Measurements from ENCODE around the gene MRS2. TPM values are rescaled to one million over a fixed set of nuclear protein-coding genes. Genes with fewer than 3 reads are reported as not detected.

MRS2 gene
- total and polyA plus RNA-seq, 9 of the 15 experiments (the other 6 are each of a cell fraction or from before 2014, with no cell fraction given) = 14.6 to 57.9 (median 48.1) TPM

GRCh38 chr6:24445704-24446103 lies 43.0 kb downstream of the MRS2 start:
- Histone ChIP-seq H3K27me3 (ENCODE audit: control insufficient read depth in 2 of 2, insufficient read depth in 2 of 2, low read length in 2 of 2) (no peaks in the 10 kb centered on the region), H3K4me2 (ENCODE audit: insufficient read depth, low read length) (no peak overlapping the region), H3K36me3 (ENCODE audit: control insufficient read depth, insufficient read depth, low read length) (no peaks in the 10 kb centered on the region), H3K9me3 (replicated peaks; ENCODE audit: control insufficient read depth, insufficient read depth, low read depth, low read length) (no peaks in the 10 kb centered on the region), H2AFZ (ENCODE audit: low read depth, low read length) (no peak overlapping the region), H3K4me1 (replicated peaks in 1 of 2; ENCODE audit: control insufficient read depth in 2 of 2, insufficient read depth in 2 of 2, low read length in 2 of 2) (peaks cover 3% of the 10 kb centered on the region in 2 experiments; a peak in 2 of 5 replicates), H3K79me2 (ENCODE audit: control insufficient read depth, insufficient read depth, low read length) (no peaks in the 10 kb centered on the region), H3K9ac (ENCODE audit: insufficient read depth in 1 of 2, low read depth in 2 of 2, low read length in 2 of 2) (no peak overlapping the region), H3K9me1 (ENCODE audit: control insufficient read depth, insufficient read depth, low read length) (no peaks in the 10 kb centered on the region), H3K4me3 (no peak overlapping the region), H3K27ac (ENCODE audit: extremely low read depth, low read depth, low read length) (no peak overlapping the region), H4K20me1 (replicated peaks; ENCODE audit: control insufficient read depth, insufficient read depth, low read length) (0 out of 2 replicates have a peak, but pooled peaks cover 3% of the 10 kb centered on the region)
- intact Hi-C loops (cut with micrococcal nuclease) (no loop called here), in situ Hi-C loops (cut with MboI) (no loop called here)
- no TSS peak for BruUV-seq (replicated peaks)
- FAIRE-seq = no peak
- no peak for DNase-seq (ENCODE audit: extremely low read depth in 1 of 4, low spot score in 3 of 4)
- no peak for ATAC-seq
- ChIA-PET POLR2A (no interaction called here), CTCF (ENCODE audit: low intra/inter-chr PET ratio) (no interaction called here)
- TF ChIP-seq ATF3 (IDR thresholded peaks at IDR 0.05) = no peak
- TF ChIP-seq ATF3 (CRISPR knock-in tag; conservative IDR thresholded peaks at IDR 0.05) = no peak
- no peak for TF ChIP-seq ZNF592 (IDR thresholded peaks at IDR 0.05)
- WGBS (ENCODE audit: insufficient coverage, low coverage, missing lambda C conversion rate) = 24% methylated on average over 4 of the region's 4 CpGs

Measured in K562 (cell line).